Loucy (cell line): Measurements from ENCODE around the gene KDELR3.
A peak's percentile ranks its signal among the peaks of the same experiment; 100 is the strongest.

ENCODE experiments used
- H2AFZ ChIP-seq: fragments of 200-600 bp; sonication (generic); 2 replicates; pipeline ENCODE4 v1.6.0; 2016; ENCODE audit warnings: antibody characterized with exemption, mild to moderate bottlenecking, low read length, moderate library complexity
- H3F3A ChIP-seq: fragments of 200-600 bp; 2 replicates; pipeline ENCODE4 v1.6.0; 2016; ENCODE audit warnings: antibody characterized with exemption, low read depth, mild to moderate bottlenecking
- H3K27me3 ChIP-seq: fragments of 200-600 bp; sonication (generic); 2 replicates; pipeline ENCODE4 v1.6.1; 2014; ENCODE audit warnings: low read length, mild to moderate bottlenecking; ENCODE audit not compliant: insufficient read depth, poor library complexity, severe bottlenecking
- H3K36me3 ChIP-seq: fragments of 200-600 bp; sonication (generic); 2 replicates; pipeline ENCODE4 v1.6.1; 2016; ENCODE audit warnings: low read length; ENCODE audit not compliant: insufficient read depth
- H3K4me1 ChIP-seq: fragments of 200-600 bp; sonication (generic); 2 replicates; pipeline ENCODE4 v1.5.1; 2014; ENCODE audit warnings: low read length, mild to moderate bottlenecking; ENCODE audit not compliant: insufficient read depth, poor library complexity, severe bottlenecking
- H3K4me2 ChIP-seq: fragments of 200-600 bp; sonication (generic); 2 replicates; pipeline ENCODE4 v1.6.0; 2014; ENCODE audit warnings: antibody characterized with exemption, low read length, low read depth, mild to moderate bottlenecking; ENCODE audit not compliant: poor library complexity, severe bottlenecking
- H3K4me3 ChIP-seq: fragments of 200-600 bp; sonication (generic); 2 replicates; pipeline ENCODE4 v1.5.1; 2014; ENCODE audit warnings: low read length, mild to moderate bottlenecking, mixed read lengths; ENCODE audit not compliant: poor library complexity, severe bottlenecking
- H3K79me2 ChIP-seq: fragments of 200-600 bp; sonication (generic); 2 replicates; pipeline ENCODE4 v1.6.1; 2014; ENCODE audit warnings: low read length; ENCODE audit not compliant: insufficient read depth
- H3K9ac ChIP-seq: fragments of 200-600 bp; sonication (generic); 2 replicates; pipeline ENCODE4 v1.6.0; 2014; ENCODE audit warnings: mild to moderate bottlenecking, low read depth, low read length, moderate library complexity; ENCODE audit not compliant: poor library complexity, severe bottlenecking
- H3K9me2 ChIP-seq: fragments of 200-600 bp; sonication (generic); replicated peaks from 2 replicates; pipeline ENCODE4 v1.6.1; 2016; ENCODE audit warnings: low read depth, low read length, mixed read lengths
- H3K9me3 ChIP-seq: fragments of 200-600 bp; sonication (generic); 2 replicates; pipeline ENCODE4 v1.6.1; 2014; ENCODE audit warnings: mild to moderate bottlenecking, antibody characterized with exemption, low read length, low read depth; ENCODE audit not compliant: insufficient read depth
- H4K20me1 ChIP-seq: fragments of 200-600 bp; sonication (generic); 2 replicates; pipeline ENCODE4 v1.6.0; 2014; ENCODE audit warnings: antibody characterized with exemption, low read length, mild to moderate bottlenecking; ENCODE audit not compliant: insufficient read depth, poor library complexity, severe bottlenecking
- EZH2phosphoT487 ChIP-seq: fragments of 200-600 bp; IDR thresholded peaks from 2 replicates; pipeline ENCODE4 v1.6.1; 2018; ENCODE audit warnings: antibody characterized with exemption, mild to moderate bottlenecking, moderate library complexity, borderline replicate concordance
- TF ChIP-seq, protein P1 (sequence below): fragments of 200-600 bp; sonication (generic); conservative IDR thresholded peaks from 2 replicates; pipeline ENCODE4 v1.5.1; 2014; ENCODE audit warnings: mild to moderate bottlenecking, antibody characterized with exemption, low read length

Gene KDELR3

DNA sequence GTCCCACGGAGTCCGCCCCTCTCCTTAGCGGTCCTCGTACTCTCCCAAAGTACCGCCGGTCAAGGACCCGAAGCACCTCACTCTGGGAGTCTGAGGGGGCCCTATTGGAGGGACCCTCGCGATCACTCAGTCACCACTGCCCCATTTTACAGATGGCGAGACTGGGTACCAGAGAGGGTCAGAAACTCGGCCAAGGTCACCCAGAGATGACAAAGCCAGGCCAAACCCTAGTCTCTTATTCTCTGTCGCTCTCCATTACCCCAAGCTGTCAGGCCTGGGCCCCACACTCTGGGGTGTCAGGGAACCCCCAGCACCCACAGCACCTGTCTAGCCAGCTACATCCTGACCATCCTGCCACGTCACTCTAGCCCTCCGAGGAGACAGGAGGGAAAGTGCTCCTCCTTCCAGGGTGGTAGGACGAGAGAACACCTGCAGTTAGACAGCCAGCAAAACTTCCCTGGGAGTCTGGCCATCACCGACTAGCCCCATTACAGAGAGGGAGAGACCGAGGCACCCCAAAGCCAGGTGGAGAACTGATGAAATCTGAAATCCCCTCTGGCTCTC is 11.5 kb upstream of the KDELR3 start:
- no peak overlapping the region for H3K4me3 ChIP-seq
- no peak overlapping the region for H2AFZ ChIP-seq
- H3K4me2 ChIP-seq = no peak overlapping the region
- H3K36me3 ChIP-seq = no peaks in the 10 kb centered on the region
- H4K20me1 ChIP-seq = no peaks in the 10 kb centered on the region
- no peak overlapping the region for H3K9ac ChIP-seq
- H3K27me3 ChIP-seq = no peaks in the 10 kb centered on the region
- peaks cover 5% of the 10 kb centered on the region for H3K4me1 ChIP-seq
- no peaks in the 10 kb centered on the region for H3K79me2 ChIP-seq
- no peaks in the 10 kb centered on the region for H3K9me3 ChIP-seq
- H3F3A ChIP-seq = no peaks in the 10 kb centered on the region
- no peak for TF ChIP-seq EZH2phosphoT487
- TF ChIP-seq, protein P1, sequence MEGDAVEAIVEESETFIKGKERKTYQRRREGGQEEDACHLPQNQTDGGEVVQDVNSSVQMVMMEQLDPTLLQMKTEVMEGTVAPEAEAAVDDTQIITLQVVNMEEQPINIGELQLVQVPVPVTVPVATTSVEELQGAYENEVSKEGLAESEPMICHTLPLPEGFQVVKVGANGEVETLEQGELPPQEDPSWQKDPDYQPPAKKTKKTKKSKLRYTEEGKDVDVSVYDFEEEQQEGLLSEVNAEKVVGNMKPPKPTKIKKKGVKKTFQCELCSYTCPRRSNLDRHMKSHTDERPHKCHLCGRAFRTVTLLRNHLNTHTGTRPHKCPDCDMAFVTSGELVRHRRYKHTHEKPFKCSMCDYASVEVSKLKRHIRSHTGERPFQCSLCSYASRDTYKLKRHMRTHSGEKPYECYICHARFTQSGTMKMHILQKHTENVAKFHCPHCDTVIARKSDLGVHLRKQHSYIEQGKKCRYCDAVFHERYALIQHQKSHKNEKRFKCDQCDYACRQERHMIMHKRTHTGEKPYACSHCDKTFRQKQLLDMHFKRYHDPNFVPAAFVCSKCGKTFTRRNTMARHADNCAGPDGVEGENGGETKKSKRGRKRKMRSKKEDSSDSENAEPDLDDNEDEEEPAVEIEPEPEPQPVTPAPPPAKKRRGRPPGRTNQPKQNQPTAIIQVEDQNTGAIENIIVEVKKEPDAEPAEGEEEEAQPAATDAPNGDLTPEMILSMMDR = no peak
- H3K9me2 ChIP-seq = no peaks in the 10 kb centered on the region

DNA sequence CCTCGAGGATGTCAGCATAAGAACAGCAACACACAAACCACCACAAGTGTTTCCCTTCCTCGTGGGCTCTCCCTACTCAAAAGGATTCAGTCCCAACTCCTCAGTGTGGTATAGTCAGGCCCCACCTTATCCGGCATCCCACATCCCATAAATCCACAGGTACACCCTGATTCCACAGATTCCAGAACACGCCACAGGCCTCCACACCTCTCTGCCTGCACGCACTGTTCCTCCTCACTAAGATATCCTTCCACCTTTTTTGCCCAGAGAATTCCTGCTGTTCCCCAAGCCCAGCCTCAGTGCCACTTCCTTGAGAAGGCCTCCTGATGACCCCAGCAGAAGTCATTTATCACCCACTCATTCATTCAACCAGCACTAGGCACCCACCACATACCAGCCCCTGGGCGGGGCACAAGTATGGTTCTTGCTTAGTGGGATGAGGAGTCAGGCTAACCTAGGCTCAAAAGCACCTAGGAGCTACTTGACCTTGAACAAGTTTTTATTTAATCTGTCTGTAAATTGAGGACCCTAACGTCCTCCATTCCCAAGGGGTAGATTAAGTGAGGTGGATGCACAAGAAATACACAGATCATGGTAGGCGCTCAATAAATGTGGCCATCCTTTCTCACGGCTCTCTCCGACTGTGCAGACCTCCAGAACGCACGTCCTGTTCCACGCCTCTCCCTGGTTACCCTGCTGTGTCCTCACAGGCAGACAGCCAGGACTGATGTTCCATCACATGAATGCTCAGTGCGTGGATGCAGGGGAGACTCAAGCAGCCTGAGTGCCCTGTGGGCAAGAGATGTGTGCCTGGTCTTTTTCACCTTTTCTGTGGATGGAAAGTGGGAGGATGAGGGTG is 10.8 kb upstream of the KDELR3 start:
- no peaks in the 10 kb centered on the region for H3K27me3 ChIP-seq
- H3K4me1 ChIP-seq = peaks cover 11% of the 10 kb centered on the region
- H2AFZ ChIP-seq = no peak overlapping the region

DNA sequence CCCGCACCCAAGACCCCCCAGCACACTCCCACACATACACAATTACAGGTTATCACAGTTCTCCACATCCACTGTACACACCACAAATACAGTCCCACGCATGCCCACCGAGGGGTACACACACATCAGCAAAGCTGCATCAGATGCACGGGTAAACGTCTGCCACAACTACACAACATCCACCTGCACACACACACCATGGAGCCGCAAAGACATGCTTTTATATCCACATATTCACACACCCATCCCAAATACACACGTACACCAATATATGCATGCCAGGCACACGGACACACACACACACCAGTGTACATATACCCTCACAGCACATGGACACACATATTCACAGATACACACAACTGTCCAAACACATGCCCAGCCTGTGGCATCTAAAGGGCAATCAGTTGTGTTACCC is 7.5 kb upstream of the KDELR3 start:
- no peak overlapping the region for H2AFZ ChIP-seq
- H3K4me3 ChIP-seq = no peak overlapping the region
- H3K79me2 ChIP-seq = no peaks in the 10 kb centered on the region
- H4K20me1 ChIP-seq = no peaks in the 10 kb centered on the region
- no peak for TF ChIP-seq EZH2phosphoT487
- TF ChIP-seq, protein P1 = no peak
- peaks cover 14% of the 10 kb centered on the region for H3K4me1 ChIP-seq
- peak overlapping the region; percentile 82 for H3K4me2 ChIP-seq
- no peaks in the 10 kb centered on the region for H3K9me3 ChIP-seq
- H3F3A ChIP-seq = no peaks in the 10 kb centered on the region
- no peaks in the 10 kb centered on the region for H3K27me3 ChIP-seq
- H3K9ac ChIP-seq = peak overlapping the region; percentile 14
- no peaks in the 10 kb centered on the region for H3K9me2 ChIP-seq
- H3K36me3 ChIP-seq = no peaks in the 10 kb centered on the region

More for the DNA sequence above, 10.8 kb upstream of the KDELR3 start:
- no peaks in the 10 kb centered on the region for H3K79me2 ChIP-seq
- TF ChIP-seq EZH2phosphoT487 = no peak
- TF ChIP-seq, protein P1 = no peak
- no peaks in the 10 kb centered on the region for H3K36me3 ChIP-seq
- no peak overlapping the region for H3K9ac ChIP-seq
- no peaks in the 10 kb centered on the region for H3F3A ChIP-seq
- no peaks in the 10 kb centered on the region for H3K9me3 ChIP-seq
- H4K20me1 ChIP-seq = no peaks in the 10 kb centered on the region
- no peak overlapping the region for H3K4me2 ChIP-seq
- no peaks in the 10 kb centered on the region for H3K9me2 ChIP-seq
- H3K4me3 ChIP-seq = no peak overlapping the region
